Activated B cell treated with CpG ODN at 0.5 μM for 24 hours (primary cell): Measurements from ENCODE around the gene CDH12. TPM values are rescaled to one million over a fixed set of nuclear protein-coding genes. Genes with fewer than 3 reads are reported as not detected.

Experiments
- ATAC-seq: fragments of 200-7000 bp; cut with Tn5 transposase; one replicate; pipeline ENCODE4 v1.10.0; 2021; ENCODE audit warnings: low read depth, mild to moderate bottlenecking, moderate library complexity
- CTCF ChIA-PET: fragments of 350-600 bp; sonication (Branson Sonifier 250); formaldehyde crosslinking; loops from one replicate; lab custom pipeline; 2021; ENCODE audit warnings: antibody characterized with exemption; lab: Charles Lee
- POLR2A ChIA-PET: fragments of 350-600 bp; sonication (Branson Sonifier 250); formaldehyde crosslinking; loops from one replicate; lab custom pipeline; 2021; ENCODE audit warnings: antibody characterized with exemption; lab: Charles Lee
- DNase-seq: peaks from one replicate; pipeline ENCODE4 v3.0.0; 2022
- H3K27ac Mint-ChIP-seq: one replicate; pipeline ENCODE4 v1.8.0; 2020; ENCODE audit warnings: mixed read lengths
- H3K27me3 Mint-ChIP-seq: one replicate; pipeline ENCODE4 v1.8.0; 2021; ENCODE audit warnings: mixed read lengths
- H3K36me3 Mint-ChIP-seq: one replicate; pipeline ENCODE4 v1.8.0; 2021; ENCODE audit warnings: low read depth, mixed read lengths
- H3K4me1 Mint-ChIP-seq: one replicate; pipeline ENCODE4 v1.8.0; 2021; ENCODE audit warnings: mixed read lengths
- H3K4me3 Mint-ChIP-seq: one replicate; pipeline ENCODE4 v1.8.0; 2020; ENCODE audit warnings: mild to moderate bottlenecking, mixed read lengths
- H3K9me3 Mint-ChIP-seq: one replicate; pipeline ENCODE4 v1.8.0; 2020; ENCODE audit warnings: mixed read lengths
- CTCF ChIP-seq: fragments of 200-600 bp; IDR thresholded peaks from one replicate; pipeline ENCODE4 v1.8.0; 2022; ENCODE audit warnings: antibody characterized with exemption, mild to moderate bottlenecking
- intact Hi-C: fragments of 100-400 bp; cut with micrococcal nuclease; formaldehyde crosslinking; loops from one replicate; pipeline ENCODE4 v1.15.1; 2024
- total RNA-seq: library from RNA; stranded (reverse); gene quantifications from 2 replicates; pipeline ENCODE4 v1.2.3, GENCODE V29; 2022

The CDH12 gene
- total RNA-seq, 1 donor from 2014 or later = not detected

- H3K9me3 Mint-ChIP-seq = peaks cover 11% of the 10 kb centered on the region
- H3K27me3 Mint-ChIP-seq = no peaks in the 10 kb centered on the region
- H3K4me3 Mint-ChIP-seq = no peak overlapping the region
- no peaks in the 10 kb centered on the region for H3K36me3 Mint-ChIP-seq
- ChIA-PET CTCF (no interaction called here), POLR2A (no interaction called here)
- ATAC-seq (no peak), DNase-seq (no peak)
- H3K4me1 Mint-ChIP-seq = no peaks in the 10 kb centered on the region
- TF ChIP-seq CTCF = no peak
- H3K27ac Mint-ChIP-seq = no peak overlapping the region
- intact Hi-C loops = no loop called here
Measured at GRCh38 chr5:22505891-22506290, 347.3 kb downstream of the CDH12 start.

- ATAC-seq (no peak), DNase-seq (no peak)
- Mint-ChIP-seq H3K9me3 (peaks cover 11% of the 10 kb centered on the region), H3K4me1 (no peaks in the 10 kb centered on the region), H3K27ac (no peak overlapping the region), H3K27me3 (no peaks in the 10 kb centered on the region), H3K4me3 (no peak overlapping the region), H3K36me3 (no peaks in the 10 kb centered on the region)
- intact Hi-C loops = no loop called here
- POLR2A ChIA-PET = no interaction called here
- TF ChIP-seq CTCF = no peak
- CTCF ChIA-PET = no interaction called here
Measured at GRCh38 chr5:22504411-22504810, 348.7 kb downstream of the CDH12 start.

- Mint-ChIP-seq H3K4me3 (no peak overlapping the region), H3K27me3 (no peaks in the 10 kb centered on the region), H3K27ac (no peak overlapping the region), H3K9me3 (peaks cover 10% of the 10 kb centered on the region), H3K36me3 (no peaks in the 10 kb centered on the region), H3K4me1 (no peaks in the 10 kb centered on the region)
- ATAC-seq (no peak), DNase-seq (no peak)
- intact Hi-C loops = no loop called here
- POLR2A ChIA-PET = no interaction called here
- CTCF ChIA-PET = no interaction called here
- no peak for TF ChIP-seq CTCF
Measured at GRCh38 chr5:22500556-22500955, 352.6 kb downstream of the CDH12 start.

GRCh38 chr5:22496666-22497065 is 356.5 kb downstream of the CDH12 start:
- no peak for TF ChIP-seq CTCF
- Mint-ChIP-seq H3K4me3 (no peak overlapping the region), H3K27ac (no peak overlapping the region), H3K36me3 (no peaks in the 10 kb centered on the region), H3K27me3 (no peaks in the 10 kb centered on the region), H3K4me1 (no peaks in the 10 kb centered on the region), H3K9me3 (peaks cover 6% of the 10 kb centered on the region)
- intact Hi-C loops = no loop called here
- ChIA-PET POLR2A (no interaction called here), CTCF (no interaction called here)
- DNase-seq = no peak
- ATAC-seq = no peak

GRCh38 chr5:22495016-22495720 is 358.0 kb downstream of the CDH12 start:
- intact Hi-C loops = no loop called here
- DNase-seq (no peak), ATAC-seq (no peak)
- POLR2A ChIA-PET = no interaction called here
- H3K4me3 Mint-ChIP-seq = no peak overlapping the region
- peaks cover 6% of the 10 kb centered on the region for H3K9me3 Mint-ChIP-seq
- H3K36me3 Mint-ChIP-seq = no peaks in the 10 kb centered on the region
- H3K27ac Mint-ChIP-seq = no peak overlapping the region
- no peaks in the 10 kb centered on the region for H3K4me1 Mint-ChIP-seq
- CTCF ChIA-PET = no interaction called here
- no peak for TF ChIP-seq CTCF
- no peaks in the 10 kb centered on the region for H3K27me3 Mint-ChIP-seq
